Calu3 (cell line): Measurements from ENCODE around the gene GFRA4. TPM values are rescaled to one million over a fixed set of nuclear protein-coding genes. Genes with fewer than 3 reads are reported as not detected.

Source experiments
- BruUV-seq: library from RNA; stranded (reverse); fragments of 400-500 nt; replicated peaks from 2 replicates; lab custom pipeline; 2021; lab: Mats Ljungman, UMichigan
- CTCF ChIA-PET: fragments of 300-600 bp; sonication (Branson Sonifier 250); formaldehyde crosslinking; loops from one replicate; lab custom pipeline; 2022; ENCODE audit warnings: antibody characterized with exemption; lab: Charles Lee
- DNase-seq: peaks from one replicate; pipeline ENCODE4 v3.0.0; 2022
- H3K27ac Mint-ChIP-seq: one replicate; pipeline ENCODE4 v1.8.0; 2022; ENCODE audit warnings: mixed read lengths; ENCODE audit not compliant: unreplicated experiment
- H3K27me3 Mint-ChIP-seq: one replicate; pipeline ENCODE4 v1.8.0; 2022; ENCODE audit warnings: mixed read lengths; ENCODE audit not compliant: unreplicated experiment
- H3K36me3 Mint-ChIP-seq: one replicate; pipeline ENCODE4 v1.8.0; 2022; ENCODE audit warnings: mild to moderate bottlenecking, moderate library complexity, mixed read lengths; ENCODE audit not compliant: insufficient read depth, unreplicated experiment
- H3K4me1 Mint-ChIP-seq: one replicate; pipeline ENCODE4 v1.8.0; 2022; ENCODE audit warnings: mild to moderate bottlenecking, low read depth, mixed read lengths; ENCODE audit not compliant: unreplicated experiment
- H3K4me3 Mint-ChIP-seq: one replicate; pipeline ENCODE4 v1.8.0; 2022; ENCODE audit warnings: mild to moderate bottlenecking, low read depth, moderate library complexity, mixed read lengths; ENCODE audit not compliant: unreplicated experiment
- H3K9me3 Mint-ChIP-seq: one replicate; pipeline ENCODE4 v1.8.0; 2022; ENCODE audit warnings: low read depth, mixed read lengths; ENCODE audit not compliant: unreplicated experiment
- CTCF ChIP-seq: fragments of 200-600 bp; IDR thresholded peaks from one replicate; pipeline ENCODE4 v1.8.0; 2022; ENCODE audit warnings: antibody characterized with exemption; ENCODE audit not compliant: unreplicated experiment
- intact Hi-C: fragments of 100-400 bp; cut with micrococcal nuclease; formaldehyde crosslinking; loops from one replicate; pipeline ENCODE4 v1.10.0; 2022; ENCODE audit not compliant: unreplicated experiment
- total RNA-seq: library from RNA; stranded (reverse); gene quantifications from 2 replicates; pipeline ENCODE4 v1.2.3, GENCODE V29; 2022

Gene GFRA4
- total RNA-seq, 1 experiment from 2014 or later: not detected

GRCh38 chr20:3701061-3701998 lies 38.1 kb upstream of the GFRA4 start:
- Mint-ChIP-seq H3K4me1 (no peaks in the 10 kb centered on the region), H3K27ac (no peak overlapping the region), H3K4me3 (no peak overlapping the region), H3K9me3 (no peaks in the 10 kb centered on the region), H3K27me3 (peaks cover 33% of the 10 kb centered on the region), H3K36me3 (no peaks in the 10 kb centered on the region)
- CTCF ChIA-PET: no interaction called here
- no peak for TF ChIP-seq CTCF
- intact Hi-C loops: no loop called here
- no peak for DNase-seq
- BruUV-seq: no TSS peak

- peaks cover 25% of the 10 kb centered on the region for H3K27me3 Mint-ChIP-seq
- CTCF ChIA-PET: interaction anchor here (1.6 kb wide), 1 partner anchor 12 kb away, joined by 4 read pairs; no protein-coding TSS in a partner anchor
- no peaks in the 10 kb centered on the region for H3K4me1 Mint-ChIP-seq
- BruUV-seq: no TSS peak
- TF ChIP-seq CTCF: no peak
- H3K9me3 Mint-ChIP-seq: no peaks in the 10 kb centered on the region
- H3K36me3 Mint-ChIP-seq: no peaks in the 10 kb centered on the region
- DNase-seq: no peak
- H3K27ac Mint-ChIP-seq: no peak overlapping the region
- H3K4me3 Mint-ChIP-seq: no peak overlapping the region
- intact Hi-C loops: no loop called here
Measured at GRCh38 chr20:3699037-3699436, 35.8 kb upstream of the GFRA4 start.

GRCh38 chr20:3698591-3699001 lies 35.4 kb upstream of the GFRA4 start:
- no peak for TF ChIP-seq CTCF
- Mint-ChIP-seq H3K4me3 (no peak overlapping the region), H3K36me3 (no peaks in the 10 kb centered on the region), H3K27me3 (peaks cover 20% of the 10 kb centered on the region), H3K9me3 (no peaks in the 10 kb centered on the region), H3K4me1 (no peaks in the 10 kb centered on the region), H3K27ac (no peak overlapping the region)
- intact Hi-C loops: no loop called here
- no peak for DNase-seq
- CTCF ChIA-PET: interaction anchor here (1.6 kb wide), 1 partner anchor 12 kb away, joined by 4 read pairs; no protein-coding TSS in a partner anchor
- BruUV-seq: no TSS peak

GRCh38 chr20:3697588-3698305 lies 34.5 kb upstream of the GFRA4 start:
- Mint-ChIP-seq H3K4me1 (no peaks in the 10 kb centered on the region), H3K4me3 (no peak overlapping the region), H3K36me3 (no peaks in the 10 kb centered on the region), H3K27ac (no peak overlapping the region), H3K9me3 (no peaks in the 10 kb centered on the region), H3K27me3 (peaks cover 14% of the 10 kb centered on the region)
- TF ChIP-seq CTCF: no peak
- no TSS peak for BruUV-seq
- intact Hi-C loops: no loop called here
- CTCF ChIA-PET: no interaction called here
- DNase-seq: no peak
